Measurements from ENCODE around the gene COX11. TPM values are rescaled to one million over a fixed set of nuclear protein-coding genes. Genes with fewer than 3 reads are reported as not detected.
A peak's percentile ranks its signal among the peaks of the same experiment; 100 is the strongest.

The COX11 gene
- total and polyA plus RNA-seq, 2 of the 13 experiments (the other 11 are each of a cell fraction or from before 2014, with no cell fraction given) = 103 to 203 TPM

- TF ChIP-seq, protein P1, sequence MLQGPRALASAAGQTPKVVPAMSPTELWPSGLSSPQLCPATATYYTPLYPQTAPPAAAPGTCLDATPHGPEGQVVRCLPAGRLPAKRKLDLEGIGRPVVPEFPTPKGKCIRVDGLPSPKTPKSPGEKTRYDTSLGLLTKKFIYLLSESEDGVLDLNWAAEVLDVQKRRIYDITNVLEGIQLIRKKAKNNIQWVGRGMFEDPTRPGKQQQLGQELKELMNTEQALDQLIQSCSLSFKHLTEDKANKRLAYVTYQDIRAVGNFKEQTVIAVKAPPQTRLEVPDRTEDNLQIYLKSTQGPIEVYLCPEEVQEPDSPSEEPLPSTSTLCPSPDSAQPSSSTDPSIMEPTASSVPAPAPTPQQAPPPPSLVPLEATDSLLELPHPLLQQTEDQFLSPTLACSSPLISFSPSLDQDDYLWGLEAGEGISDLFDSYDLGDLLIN (CRISPR knock-in tag; IDR thresholded peaks at IDR 0.05; ENCODE audit: borderline replicate concordance) = peak; percentile 57; the same call in 1 of the 2 replicates
- peak; percentile 55 for TF ChIP-seq ZNF446 (CRISPR knock-in tag; IDR thresholded peaks at IDR 0.05)
- peak; percentile 66; the same call in 1 of the 2 replicates for TF ChIP-seq GMEB1 (CRISPR knock-in tag; IDR thresholded peaks at IDR 0.05; ENCODE audit: borderline replicate concordance)
- TF ChIP-seq ZNF562 (CRISPR knock-in tag; IDR thresholded peaks at IDR 0.05; ENCODE audit: borderline replicate concordance) = no peak
- no peak for TF ChIP-seq TP53 (CRISPR knock-in tag; conservative IDR thresholded peaks at IDR 0.05)
- TF ChIP-seq MXD3 (CRISPR knock-in tag; IDR thresholded peaks at IDR 0.05) = peak; percentile 21
- no peak for TF ChIP-seq ZNF660 (CRISPR knock-in tag; IDR thresholded peaks at IDR 0.05; ENCODE audit: borderline replicate concordance, low read depth)
- TF ChIP-seq ZEB1 (IDR thresholded peaks at IDR 0.05; ENCODE audit: insufficient replicate concordance, low read depth) = no peak
- peak; percentile 78 for TF ChIP-seq ELF3 (CRISPR knock-in tag; IDR thresholded peaks at IDR 0.05)
- TF ChIP-seq ZSCAN20 (CRISPR knock-in tag; IDR thresholded peaks at IDR 0.05; ENCODE audit: borderline replicate concordance) = no peak; the same call in 1 of the 2 replicates
- TF ChIP-seq ZNF136 (CRISPR knock-in tag; IDR thresholded peaks at IDR 0.05; ENCODE audit: low read depth) = peak; percentile 83
- no peak for TF ChIP-seq NBN (conservative IDR thresholded peaks at IDR 0.05)
- TF ChIP-seq ZBTB40 (IDR thresholded peaks at IDR 0.05) = no peak
- peak; percentile 95 for TF ChIP-seq ZBTB40 (CRISPR knock-in tag; IDR thresholded peaks at IDR 0.05)
- TF ChIP-seq ZBTB1 (CRISPR knock-in tag; IDR thresholded peaks at IDR 0.05; ENCODE audit: borderline replicate concordance) = no peak
- peak; percentile 29 for TF ChIP-seq TAF15 (IDR thresholded peaks at IDR 0.05; ENCODE audit: low read depth, low read length, poor library complexity, severe bottlenecking)
- no peak for TF ChIP-seq EZH2 (conservative IDR thresholded peaks at IDR 0.05; ENCODE audit: low read depth, low read length)
Measured at GRCh38 chr17:54968262-54968987, at the start of gene COX11, which contains the start of gene STXBP4 (continued).
